Sigmoid colon (tissue), 7 donors: ENCODE results near the gene SUPT5H. TPM values are rescaled to one million over a fixed set of nuclear protein-coding genes. Genes with fewer than 3 reads are reported as not detected.

Experiments used
- DNase-seq: peaks from one replicate; pipeline ENCODE4 v3.0.0-alpha.2; 2019
- H3K27ac ChIP-seq, 4 donors: fragments of 200-600 bp; sonication (generic); one replicate each; pipeline ENCODE4 v1.5.1; 2016 to 2019; ENCODE audit warnings: mild to moderate bottlenecking in 1 of 4
- H3K27me3 ChIP-seq, 3 donors: fragments of 200-600 bp; sonication (generic); one replicate each; pipeline ENCODE4 v1.5.1; 2019; ENCODE audit warnings: mild to moderate bottlenecking in 1 of 3
- H3K36me3 ChIP-seq, 4 donors: fragments of 200-600 bp; sonication (generic); one replicate each; pipeline ENCODE4 v1.5.1; 2016 to 2019
- H3K4me1 ChIP-seq, 4 donors: fragments of 200-600 bp; sonication (generic); one replicate each; pipeline ENCODE4 v1.5.1; 2017 to 2019
- H3K4me3 ChIP-seq, 4 donors: fragments of 200-600 bp; sonication (generic); one replicate each; pipeline ENCODE4 v1.5.1; 2017 to 2019; ENCODE audit warnings: mild to moderate bottlenecking in 2 of 4, moderate library complexity in 1 of 4
- H3K9me3 ChIP-seq, 4 donors: fragments of 200-600 bp in 3 of 4; sonication (generic) in 3 of 4; one replicate each; pipeline versions ENCODE4 v1.5.1 to v1.6.1; 2013 to 2019
- EP300 ChIP-seq, 4 donors: sonication (generic); formaldehyde crosslinking; IDR thresholded peaks; one replicate each; pipeline ENCODE4 v1.6.1; 2017; ENCODE audit warnings: antibody characterized with exemption in 4 of 4
- POLR2A ChIP-seq, 2 donors: fragments of 450-650 bp; IDR thresholded peaks; one replicate each; pipeline ENCODE4 v1.6.1; 2016; ENCODE audit warnings: antibody characterized with exemption in 2 of 2, mild to moderate bottlenecking in 2 of 2, moderate library complexity in 2 of 2
- POLR2AphosphoS5 ChIP-seq, 4 donors: sonication (generic); formaldehyde crosslinking; IDR thresholded peaks; one replicate each; pipeline ENCODE4 v1.6.1; 2017; ENCODE audit warnings: antibody characterized with exemption in 4 of 4
- WGBS, 2 donors: extraction: QIAGEN DNeasy Blood & Tissue Kit; methylation state at CpG; one replicate each; pipeline ENCODE4 v1.1.7; 2013; 5-methylcytosine and 5-hydroxymethylcytosine counted together
- intact Hi-C: fragments of 100-400 bp; cut with DNase I; formaldehyde crosslinking; loops from one replicate; pipeline ENCODE4 v1.15.1; 2023
- polyA plus RNA-seq, 3 donors: library from polyadenylated mRNA; stranded (reverse); fragments of 200-250 nt; gene quantifications; one replicate each; pipeline ENCODE4 v1.2.3, GENCODE V29; 2013
- total RNA-seq, 4 donors: library from RNA; depleted of rRNA; stranded (reverse); fragments of >200 nt; gene quantifications; one replicate each; pipeline ENCODE4 v1.1.0, GENCODE V29; 2016
- TF ChIP-seq, protein P1 (sequence below), 4 experiments: fragments of 450-650 bp in 3 of 4; fragments of 200-600 bp in 1 of 4; IDR thresholded peaks; one replicate each; pipeline ENCODE4 v1.5.1; 2016 to 2019; ENCODE audit warnings: antibody characterized with exemption in 4 of 4, mild to moderate bottlenecking in 3 of 4, moderate library complexity in 2 of 4
- donor health status: healthy with polysubstance abuse.
- donor health status: Bipolar disorder and iron deficiency.
- donor health status: healthy.

SUPT5H gene
- total and polyA plus RNA-seq, 7 donors: 52.3 to 112 (median 77.1) TPM

DNA sequence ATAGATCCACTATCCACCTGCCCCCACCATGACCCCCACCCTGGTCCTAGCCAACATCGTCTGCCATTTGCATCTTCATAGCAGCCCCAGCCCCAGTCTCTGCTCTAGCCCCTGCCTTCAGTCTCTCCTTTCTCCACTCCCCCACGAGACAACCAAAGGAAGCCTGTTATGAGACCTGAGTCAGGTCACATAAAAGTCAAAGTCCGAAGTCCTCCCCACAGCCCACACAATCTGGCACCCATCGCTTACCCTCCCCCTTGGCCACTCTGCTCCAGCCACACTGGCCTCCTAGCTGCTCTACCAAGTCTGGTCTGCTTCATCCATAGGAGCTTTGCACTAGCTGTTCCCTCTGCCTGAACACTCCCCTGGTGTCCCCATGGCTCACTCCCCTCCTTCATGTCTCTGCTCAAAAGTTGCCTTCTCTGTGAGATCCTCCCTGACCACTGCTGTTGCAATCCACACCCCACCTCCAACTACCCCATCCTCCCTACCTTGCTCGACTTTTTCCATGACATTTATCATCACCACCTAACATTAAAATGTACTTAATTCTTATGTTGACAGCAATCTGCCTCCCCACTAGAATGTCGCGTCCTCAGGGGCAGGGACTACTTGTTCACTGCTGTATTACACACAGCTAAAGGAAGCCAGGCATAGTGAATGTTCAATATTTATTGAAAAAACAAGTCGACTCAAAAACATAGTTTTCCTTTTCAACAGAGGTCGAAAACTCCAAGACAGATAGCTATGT, 34.1 kb upstream of the SUPT5H start:
- 3 to 18% methylated on average over 9 of the region's 9 CpGs for WGBS, 2 donors
- peaks cover 12 to 23% (median 17%) of the 10 kb centered on the region in 4 donors for H3K36me3 ChIP-seq
- H3K27ac ChIP-seq: peak overlapping the region; percentile 100
- peaks cover 0 to 49% (median 41%) of the 10 kb centered on the region in 4 donors for H3K4me1 ChIP-seq
- intact Hi-C loops: loop anchor here (2.0 kb wide), 1 partner anchor 14 kb away; no protein-coding TSS in a partner anchor
- TF ChIP-seq POLR2A (IDR thresholded peaks at IDR 0.05): peak; percentile 24 to 35
- peak; percentile 64 to 88 (median 76) for TF ChIP-seq POLR2AphosphoS5 (IDR thresholded peaks at IDR 0.05)
- TF ChIP-seq, protein P1, sequence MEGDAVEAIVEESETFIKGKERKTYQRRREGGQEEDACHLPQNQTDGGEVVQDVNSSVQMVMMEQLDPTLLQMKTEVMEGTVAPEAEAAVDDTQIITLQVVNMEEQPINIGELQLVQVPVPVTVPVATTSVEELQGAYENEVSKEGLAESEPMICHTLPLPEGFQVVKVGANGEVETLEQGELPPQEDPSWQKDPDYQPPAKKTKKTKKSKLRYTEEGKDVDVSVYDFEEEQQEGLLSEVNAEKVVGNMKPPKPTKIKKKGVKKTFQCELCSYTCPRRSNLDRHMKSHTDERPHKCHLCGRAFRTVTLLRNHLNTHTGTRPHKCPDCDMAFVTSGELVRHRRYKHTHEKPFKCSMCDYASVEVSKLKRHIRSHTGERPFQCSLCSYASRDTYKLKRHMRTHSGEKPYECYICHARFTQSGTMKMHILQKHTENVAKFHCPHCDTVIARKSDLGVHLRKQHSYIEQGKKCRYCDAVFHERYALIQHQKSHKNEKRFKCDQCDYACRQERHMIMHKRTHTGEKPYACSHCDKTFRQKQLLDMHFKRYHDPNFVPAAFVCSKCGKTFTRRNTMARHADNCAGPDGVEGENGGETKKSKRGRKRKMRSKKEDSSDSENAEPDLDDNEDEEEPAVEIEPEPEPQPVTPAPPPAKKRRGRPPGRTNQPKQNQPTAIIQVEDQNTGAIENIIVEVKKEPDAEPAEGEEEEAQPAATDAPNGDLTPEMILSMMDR (IDR thresholded peaks at IDR 0.05): no peak
- TF ChIP-seq EP300 (IDR thresholded peaks at IDR 0.05): no peak
- no peaks in the 10 kb centered on the region for H3K27me3 ChIP-seq
- H3K9me3 ChIP-seq: no peaks in the 10 kb centered on the region
- DNase-seq: peak; percentile 89
- peak overlapping the region; percentile 76 to 99 (median 90) for H3K4me3 ChIP-seq

DNA sequence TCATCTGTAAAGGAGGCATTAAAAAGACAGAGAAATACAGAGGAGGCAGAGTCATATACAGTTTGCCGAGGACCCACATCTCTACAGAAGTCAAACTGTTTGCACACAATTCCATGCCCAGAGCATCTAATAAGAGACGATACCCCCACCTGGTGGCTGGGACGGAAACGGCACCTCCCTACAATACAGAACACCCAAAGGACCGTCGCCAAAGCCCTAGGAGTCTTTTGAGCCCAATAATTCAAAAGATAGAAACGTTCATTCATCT, 33.6 kb upstream of the SUPT5H start:
- peak overlapping the region; percentile 0 to 99 (median 90) for H3K4me3 ChIP-seq
- H3K36me3 ChIP-seq: peaks cover 14 to 28% (median 19%) of the 10 kb centered on the region in 4 donors
- H3K4me1 ChIP-seq: peaks cover 0 to 53% (median 45%) of the 10 kb centered on the region in 4 donors
- WGBS, 2 donors: 0 to 1% methylated on average over 7 of the region's 7 CpGs
- DNase-seq: peak; percentile 97
- no peaks in the 10 kb centered on the region for H3K9me3 ChIP-seq
- peak overlapping the region; percentile 100 for H3K27ac ChIP-seq
- intact Hi-C loops: loop anchor here (1.0 to 2.0 kb wide), 3 partner anchors 8 to 69 kb away; partner anchors contain the start of gene SAMD4B
- H3K27me3 ChIP-seq: no peaks in the 10 kb centered on the region
- TF ChIP-seq, protein P1 (IDR thresholded peaks at IDR 0.05): peak in 3 of 4 experiments; percentile 81 to 99 (median 94)
- TF ChIP-seq POLR2A (IDR thresholded peaks at IDR 0.05): no peak
- peak in 1 of 4 donors; percentile 49 for TF ChIP-seq POLR2AphosphoS5 (IDR thresholded peaks at IDR 0.05)

DNA sequence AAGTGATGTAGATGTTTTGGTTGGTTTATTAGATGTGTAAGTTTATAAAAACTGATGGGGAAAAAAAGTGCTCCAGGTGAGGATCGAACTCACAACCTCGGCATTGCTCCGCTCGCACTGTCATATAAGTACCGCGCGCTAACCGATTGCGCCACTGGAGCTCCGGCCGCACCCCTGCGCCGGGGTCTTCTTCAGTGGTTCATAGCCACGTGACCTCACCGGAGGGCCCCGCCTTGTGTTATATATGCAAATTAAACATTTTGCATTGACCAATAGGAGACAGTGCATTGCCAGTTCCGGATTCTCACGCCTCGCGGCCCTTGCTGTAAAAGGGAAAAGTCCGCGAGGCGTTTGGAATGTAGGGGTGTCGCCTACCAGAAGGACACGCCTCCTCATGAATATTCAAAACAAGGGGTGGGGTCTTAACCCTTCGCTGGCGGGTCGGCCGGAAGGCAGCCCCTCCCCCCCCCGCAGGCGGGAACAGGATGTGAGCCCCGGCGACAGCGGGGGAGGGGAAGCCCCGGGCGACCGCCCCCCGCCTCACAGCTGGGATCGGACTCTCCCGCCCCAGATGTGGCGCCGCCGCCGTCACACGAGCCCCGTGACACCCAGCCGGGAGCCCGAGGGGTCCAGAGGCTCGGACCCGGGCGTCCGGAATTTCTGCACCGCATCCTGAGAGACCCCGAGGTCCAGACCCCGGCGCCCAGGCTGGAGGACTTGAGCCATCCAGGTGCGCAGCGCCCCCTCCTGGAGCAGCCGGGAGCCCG, 33.1 kb upstream of the SUPT5H start, which contains the start of gene PLEKHG2:
Gene PLEKHG2, plus strand, starts transcription at position 570 of the 767 bp plus-strand sequence. CDS start 1,418 bp downstream, outside the sequence.
- TF ChIP-seq POLR2A (IDR thresholded peaks at IDR 0.05) (peak; percentile 60 to 89), EP300 (IDR thresholded peaks at IDR 0.05) (peak in 2 of 4 donors; percentile 69 to 70), POLR2AphosphoS5 (IDR thresholded peaks at IDR 0.05) (peak; percentile 39 to 94 (median 92))
- TF ChIP-seq, protein P1 (IDR thresholded peaks at IDR 0.05): peak; percentile 85 to 95 (median 90)
- intact Hi-C loops: loop anchor here (1.0 to 2.0 kb wide), 2 partner anchors 9 to 69 kb away; partner anchors contain the start of gene SAMD4B
- Histone ChIP-seq H3K4me1 (peaks cover 0 to 59% (median 47%) of the 10 kb centered on the region in 4 donors), H3K4me3 (peak within 1 kb of the TSS; percentile 83 to 99 (median 91)), H3K27ac (peak within 1 kb of the TSS; percentile 100), H3K9me3 (no peaks in the 10 kb centered on the region), H3K27me3 (no peaks in the 10 kb centered on the region), H3K36me3 (peaks cover 15 to 29% (median 20%) of the 10 kb centered on the region in 4 donors)
- WGBS, 2 donors: 0% methylated on average over 60 of the region's 60 CpGs
- DNase-seq: peak; percentile 100

DNA sequence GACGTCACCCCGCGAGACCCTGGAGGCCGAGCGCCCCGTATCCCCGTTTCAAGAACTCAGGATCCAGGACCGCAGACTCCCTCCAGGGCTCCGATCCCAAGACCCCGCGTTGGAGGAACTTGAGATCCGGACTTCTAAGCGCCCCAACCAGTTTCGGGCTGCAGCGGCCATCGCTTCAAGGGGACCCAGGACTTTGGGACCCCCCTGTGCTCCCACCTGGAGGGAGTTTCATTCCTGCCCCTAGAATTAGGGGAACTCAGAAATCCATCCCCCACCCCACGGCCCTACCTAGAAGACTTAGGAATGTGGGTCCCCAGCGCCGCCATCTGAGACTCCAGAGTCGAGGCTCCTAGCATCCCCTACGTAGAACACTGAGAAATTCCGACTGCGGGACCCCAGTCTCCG, 32.5 kb upstream of the SUPT5H start:
- peaks cover 9 to 29% (median 18%) of the 10 kb centered on the region in 4 donors for H3K36me3 ChIP-seq
- no peaks in the 10 kb centered on the region for H3K9me3 ChIP-seq
- H3K4me3 ChIP-seq: peak overlapping the region; percentile 83 to 99 (median 91)
- peaks cover 0 to 63% (median 50%) of the 10 kb centered on the region in 4 donors for H3K4me1 ChIP-seq
- DNase-seq: no peak
- intact Hi-C loops: loop anchor here (1.0 to 2.0 kb wide), 2 partner anchors 10 to 70 kb away; partner anchors contain the start of gene SAMD4B
- TF ChIP-seq POLR2AphosphoS5 (IDR thresholded peaks at IDR 0.05) (no peak), POLR2A (IDR thresholded peaks at IDR 0.05) (no peak), EP300 (IDR thresholded peaks at IDR 0.05) (no peak)
- TF ChIP-seq, protein P1 (IDR thresholded peaks at IDR 0.05): no peak
- H3K27ac ChIP-seq: peak overlapping the region; percentile 100
- no peaks in the 10 kb centered on the region for H3K27me3 ChIP-seq
- WGBS, 2 donors: 0 to 1% methylated on average over 24 of the region's 24 CpGs
